Osteoblast (primary cell): ENCODE results near the gene TNFAIP8L1. TPM values are rescaled to one million over a fixed set of nuclear protein-coding genes. Genes with fewer than 3 reads are reported as not detected.
"Not testable (repeated sequence)": the region's sequence is repeated elsewhere in the genome, so short reads cannot be mapped to it uniquely, and the experiment has no call there.

Experiments
- DNase-seq: peaks from one replicate; pipeline ENCODE4 v3.0.0; 2011; ENCODE audit warnings: low spot score, mixed read lengths; ENCODE audit not compliant: insufficient read length; ENCODE audit errors: missing footprints
- H2AFZ ChIP-seq: 2 replicates; pipeline ENCODE4 v1.6.0; 2011; ENCODE audit warnings: mild to moderate bottlenecking, low read length
- H3K27ac ChIP-seq: 2 replicates; pipeline ENCODE4 v1.5.1; 2011; ENCODE audit warnings: mild to moderate bottlenecking, low read depth, low read length, moderate library complexity
- H3K27me3 ChIP-seq: 2 replicates; pipeline ENCODE4 v1.6.0; 2012; ENCODE audit warnings: mild to moderate bottlenecking, control low read depth, inconsistent platforms, low read length, moderate library complexity; ENCODE audit not compliant: insufficient read depth
- H3K36me3 ChIP-seq: 2 replicates; pipeline ENCODE4 v1.5.1; 2011; ENCODE audit warnings: mild to moderate bottlenecking, low read length, control low read depth, moderate library complexity; ENCODE audit not compliant: insufficient read depth
- H3K4me1 ChIP-seq: 2 replicates; pipeline ENCODE4 v1.5.1; 2011; ENCODE audit warnings: mild to moderate bottlenecking, low read length, control low read depth, moderate library complexity; ENCODE audit not compliant: insufficient read depth
- H3K4me2 ChIP-seq: 2 replicates; pipeline ENCODE4 v1.6.0; 2011; ENCODE audit warnings: mild to moderate bottlenecking, low read length; ENCODE audit not compliant: insufficient read depth
- H3K4me3 ChIP-seq: fragments of 200-600 bp; sonication (generic); 3 replicates; pipeline ENCODE4 v1.5.1; 2012; ENCODE audit warnings: mild to moderate bottlenecking, low read length, inconsistent platforms; ENCODE audit not compliant: insufficient read depth
- H3K79me2 ChIP-seq: 2 replicates; pipeline ENCODE4 v1.6.0; 2012; ENCODE audit warnings: mild to moderate bottlenecking, low read length, control low read depth, inconsistent platforms; ENCODE audit not compliant: insufficient read depth
- H3K9me3 ChIP-seq: 2 replicates; pipeline ENCODE4 v1.5.1; 2011; ENCODE audit warnings: low read depth, low read length, control low read depth
- H4K20me1 ChIP-seq: 2 replicates; pipeline ENCODE4 v1.6.0; 2012; ENCODE audit warnings: mild to moderate bottlenecking, low read length, control low read depth; ENCODE audit not compliant: insufficient read depth
- CTCF ChIP-seq: IDR thresholded peaks from 2 replicates; pipeline ENCODE4 v1.5.1; 2011; ENCODE audit warnings: mild to moderate bottlenecking, low read depth, low read length, moderate library complexity; ENCODE audit errors: extremely low read depth
- total RNA-seq: library from RNA; depleted of rRNA; stranded (reverse); fragments of >200 nt; gene quantifications from 2 replicates; pipeline ENCODE4 v1.2.3, GENCODE V29; 2012

TNFAIP8L1 gene
- total RNA-seq, 1 donor, result 1.8 TPM

- Histone ChIP-seq H3K4me2 (no peak overlapping the region), H3K9me3 (no peaks in the 10 kb centered on the region), H3K27ac (no peak overlapping the region), H3K27me3 (no peaks in the 10 kb centered on the region), H3K36me3 (peaks cover 22% of the 10 kb centered on the region), H3K79me2 (peaks cover 12% of the 10 kb centered on the region), H4K20me1 (peaks cover 7% of the 10 kb centered on the region), H3K4me1 (peaks cover 14% of the 10 kb centered on the region), H3K4me3 (no peak overlapping the region), H2AFZ (no peak overlapping the region)
- DNase-seq, result peak; percentile 42
- no peak for TF ChIP-seq CTCF
These were observed 34.4 kb downstream of the TNFAIP8L1 start for GRCh38 chr19:4673726-4674125.

GRCh38 chr19:4675346-4675745, 36.0 kb downstream of the TNFAIP8L1 start:
- Histone ChIP-seq H4K20me1 (peaks cover 7% of the 10 kb centered on the region), H3K4me3 (no peak overlapping the region), H3K36me3 (peaks cover 26% of the 10 kb centered on the region), H3K4me2 (no peak overlapping the region), H3K4me1 (peaks cover 6% of the 10 kb centered on the region), H3K27me3 (no peaks in the 10 kb centered on the region), H3K27ac (no peak overlapping the region), H3K79me2 (no peaks in the 10 kb centered on the region), H2AFZ (no peak overlapping the region), H3K9me3 (no peaks in the 10 kb centered on the region)
- no peak for TF ChIP-seq CTCF
- DNase-seq, result peak; percentile 27

- TF ChIP-seq CTCF, result peak; percentile 50
- no peak overlapping the region for H3K27ac ChIP-seq
- no peak overlapping the region for H3K4me2 ChIP-seq
- H3K4me1 ChIP-seq, result no peaks in the 10 kb centered on the region
- H4K20me1 ChIP-seq, result peaks cover 7% of the 10 kb centered on the region
- DNase-seq, result peak; percentile 90
- no peaks in the 10 kb centered on the region for H3K27me3 ChIP-seq
- no peak overlapping the region for H3K4me3 ChIP-seq
- H3K79me2 ChIP-seq, result no peaks in the 10 kb centered on the region
- H3K36me3 ChIP-seq, result peaks cover 38% of the 10 kb centered on the region
- no peak overlapping the region for H2AFZ ChIP-seq
- no peaks in the 10 kb centered on the region for H3K9me3 ChIP-seq
These were observed 37.8 kb downstream of the TNFAIP8L1 start for GRCh38 chr19:4676955-4677731.

GRCh38 chr19:4678881-4679790, 39.8 kb downstream of the TNFAIP8L1 start:
- DNase-seq, result no peak
- Histone ChIP-seq H3K36me3 (peaks cover 50% of the 10 kb centered on the region), H3K4me1 (no peaks in the 10 kb centered on the region), H3K27me3 (no peaks in the 10 kb centered on the region), H3K27ac (no peak overlapping the region), H3K79me2 (no peaks in the 10 kb centered on the region), H3K9me3 (no peaks in the 10 kb centered on the region), H2AFZ (no peak overlapping the region), H3K4me3 (no peak overlapping the region), H3K4me2 (no peak overlapping the region), H4K20me1 (peaks cover 7% of the 10 kb centered on the region)
- TF ChIP-seq CTCF, result no peak

GRCh38 chr19:4680021-4680420, 40.7 kb downstream of the TNFAIP8L1 start:
- H3K4me3 ChIP-seq, H3K4me1 ChIP-seq, DNase-seq, H4K20me1 ChIP-seq, H2AFZ ChIP-seq, H3K4me2 ChIP-seq, H3K79me2 ChIP-seq, H3K27ac ChIP-seq, H3K9me3 ChIP-seq, H3K27me3 ChIP-seq: not testable (repeated sequence)
- H3K36me3 ChIP-seq, result peaks cover 59% of the 10 kb centered on the region
